Left ventricle myocardium inferior (tissue), 1 donor: Measurements from ENCODE around the gene NIT2. TPM values are rescaled to one million over a fixed set of nuclear protein-coding genes. Genes with fewer than 3 reads are reported as not detected.

Experiments used
- DNase-seq: peaks from one replicate; pipeline ENCODE4 v3.0.0-alpha.2; 2020
- H3K27ac ChIP-seq: fragments of 200-600 bp; replicated peaks from 2 replicates; pipeline ENCODE4 v1.8.0; 2021
- H3K27me3 ChIP-seq: fragments of 200-600 bp; 2 replicates; pipeline ENCODE4 v1.8.0; 2021; ENCODE audit warnings: low read depth
- H3K36me3 ChIP-seq: fragments of 200-600 bp; 2 replicates; pipeline ENCODE4 v1.8.0; 2021
- H3K4me1 ChIP-seq: fragments of 200-600 bp; 2 replicates; pipeline ENCODE4 v1.8.0; 2021
- H3K4me3 ChIP-seq: fragments of 200-600 bp; 2 replicates; pipeline ENCODE4 v1.8.0; 2021; ENCODE audit warnings: mild to moderate bottlenecking, moderate library complexity
- H3K9me3 ChIP-seq: fragments of 200-600 bp; replicated peaks from 2 replicates; pipeline ENCODE4 v1.8.0; 2021
- CTCF ChIP-seq: fragments of 200-600 bp; IDR thresholded peaks from 2 replicates; pipeline ENCODE4 v1.8.0; 2021; ENCODE audit warnings: antibody characterized with exemption, mild to moderate bottlenecking, borderline replicate concordance
- intact Hi-C: fragments of 100-400 bp; cut with micrococcal nuclease; formaldehyde crosslinking; loops from one replicate; pipeline ENCODE4 v1.11.0; 2022
- total RNA-seq: library from RNA; stranded (reverse); fragmentation: NEBNext Ultra II Directional; extraction: Animal tissue kit (Norgen Biotek cat#: 25700); gene quantifications from one replicate; pipeline ENCODE4 v1.2.1, GENCODE V29; 2021
- donor health status: DM: no; HTN: yes; CAD: no; lungs with severe emphysema.

NIT2 gene
- total RNA-seq, 1 donor from 2014 or later, result 51.5 TPM

GRCh38 chr3:100376301-100376700 lies 41.7 kb downstream of the NIT2 start:
- Histone ChIP-seq H3K27me3 (no peaks in the 10 kb centered on the region), H3K4me1 (peaks cover 3% of the 10 kb centered on the region), H3K4me3 (no peak overlapping the region), H3K9me3 (no peaks in the 10 kb centered on the region), H3K27ac (no peak overlapping the region), H3K36me3 (peaks cover 95% of the 10 kb centered on the region)
- no peak for TF ChIP-seq CTCF
- DNase-seq, result no peak
- intact Hi-C loops, result no loop called here

- no peak overlapping the region for H3K27ac ChIP-seq
- TF ChIP-seq CTCF, result no peak
- H3K9me3 ChIP-seq, result peaks cover 15% of the 10 kb centered on the region
- intact Hi-C loops, result no loop called here
- peaks cover 68% of the 10 kb centered on the region for H3K36me3 ChIP-seq
- H3K4me3 ChIP-seq, result no peak overlapping the region
- DNase-seq, result no peak
- H3K27me3 ChIP-seq, result no peaks in the 10 kb centered on the region
- H3K4me1 ChIP-seq, result peaks cover 33% of the 10 kb centered on the region
Observed at GRCh38 chr3:100384733-100385525, 50.4 kb downstream of the NIT2 start.

- H3K4me1 ChIP-seq, result peaks cover 39% of the 10 kb centered on the region
- no peaks in the 10 kb centered on the region for H3K27me3 ChIP-seq
- no peak for TF ChIP-seq CTCF
- DNase-seq, result no peak
- intact Hi-C loops, result no loop called here
- H3K27ac ChIP-seq, result peak overlapping the region; percentile 62
- peak overlapping the region; percentile 8 for H3K4me3 ChIP-seq
- peaks cover 51% of the 10 kb centered on the region for H3K36me3 ChIP-seq
- H3K9me3 ChIP-seq, result peaks cover 15% of the 10 kb centered on the region
Observed at GRCh38 chr3:100386437-100387074, 52.0 kb downstream of the NIT2 start.

- intact Hi-C loops, result no loop called here
- DNase-seq, result no peak
- Histone ChIP-seq H3K27ac (no peak overlapping the region), H3K36me3 (peaks cover 28% of the 10 kb centered on the region), H3K4me1 (peaks cover 54% of the 10 kb centered on the region), H3K27me3 (no peaks in the 10 kb centered on the region), H3K4me3 (no peak overlapping the region), H3K9me3 (peaks cover 15% of the 10 kb centered on the region)
- TF ChIP-seq CTCF, result no peak
Observed at GRCh38 chr3:100389025-100389424, 54.5 kb downstream of the NIT2 start.

- peak overlapping the region; percentile 97 for H3K27ac ChIP-seq
- H3K4me3 ChIP-seq, result no peak overlapping the region
- no peaks in the 10 kb centered on the region for H3K9me3 ChIP-seq
- no peaks in the 10 kb centered on the region for H3K27me3 ChIP-seq
- H3K36me3 ChIP-seq, result no peaks in the 10 kb centered on the region
- H3K4me1 ChIP-seq, result peaks cover 93% of the 10 kb centered on the region
- no peak for TF ChIP-seq CTCF
- DNase-seq, result no peak
- intact Hi-C loops, result no loop called here
Observed at GRCh38 chr3:100395679-100396431, 61.3 kb downstream of the NIT2 start.
